Activated naive CD8-positive, alpha-beta T cell treated with anti-CD3 and anti-CD28 coated beads, Interleukin-2, amount 50 U/mL, for 24 hours (primary cell): ENCODE data around the gene STAP2.

Experiments used
- ATAC-seq: fragments of 150-1000 bp; cut with Tn5 transposase; one replicate; pipeline ENCODE4 v1.10.0; 2021
- DNase-seq: peaks from one replicate; pipeline ENCODE4 v3.0.0; 2021
- H3K27ac Mint-ChIP-seq: one replicate; pipeline ENCODE4 v1.8.0; 2021; ENCODE audit warnings: mild to moderate bottlenecking, mixed read lengths
- H3K27me3 Mint-ChIP-seq: one replicate; pipeline ENCODE4 v1.8.0; 2021; ENCODE audit warnings: mixed read lengths
- H3K36me3 Mint-ChIP-seq: one replicate; pipeline ENCODE4 v1.8.0; 2021; ENCODE audit warnings: low read depth, mixed read lengths
- H3K4me1 Mint-ChIP-seq: one replicate; pipeline ENCODE4 v1.8.0; 2021; ENCODE audit warnings: mixed read lengths
- H3K4me3 Mint-ChIP-seq: one replicate; pipeline ENCODE4 v1.8.0; 2021; ENCODE audit warnings: mild to moderate bottlenecking, moderate library complexity, mixed read lengths
- H3K9me3 Mint-ChIP-seq: one replicate; pipeline ENCODE4 v1.8.0; 2021; ENCODE audit warnings: mixed read lengths

STAP2 gene

DNA sequence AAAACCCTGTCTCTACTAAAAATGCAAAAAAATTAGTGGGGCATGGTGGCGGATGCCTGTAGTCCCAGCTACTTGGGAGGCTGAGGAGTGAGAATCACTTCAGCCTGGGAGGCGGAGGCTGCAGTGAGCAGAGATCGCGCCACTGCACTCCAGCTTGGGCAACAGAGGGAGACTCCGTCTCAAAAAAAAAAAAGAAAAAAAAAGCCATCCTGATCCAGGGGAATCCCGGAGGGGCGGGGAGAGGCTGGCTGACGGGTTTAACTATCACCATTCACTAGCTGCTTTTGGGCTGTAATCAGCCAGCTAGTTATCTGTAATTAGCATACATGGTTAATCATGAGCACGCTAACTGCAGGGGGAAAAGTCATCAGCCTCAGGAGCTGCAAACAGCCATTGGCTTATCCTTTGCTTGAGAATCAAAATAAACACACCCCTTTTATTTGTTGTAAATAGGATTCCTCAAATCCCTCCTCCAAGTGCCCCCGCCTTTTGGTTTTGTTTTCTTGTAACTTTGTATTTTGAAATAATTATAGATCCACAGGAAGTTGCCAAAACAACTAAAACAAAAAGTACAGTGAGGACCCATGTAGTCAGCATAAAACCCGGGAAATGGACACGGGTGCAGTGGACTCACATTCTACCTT, 24.7 kb downstream of the STAP2 start:
- no peak for DNase-seq

GRCh38 chr19:4310247-4311121, 28.1 kb downstream of the STAP2 start:
- peak; percentile 46 for ATAC-seq
- no peaks in the 10 kb centered on the region for H3K27me3 Mint-ChIP-seq
- H3K4me1 Mint-ChIP-seq: no peaks in the 10 kb centered on the region
- peaks cover 2% of the 10 kb centered on the region for H3K36me3 Mint-ChIP-seq
- peak; percentile 48 for DNase-seq
- no peaks in the 10 kb centered on the region for H3K9me3 Mint-ChIP-seq
- H3K27ac Mint-ChIP-seq: no peak overlapping the region
- no peak overlapping the region for H3K4me3 Mint-ChIP-seq

More for the DNA sequence above, 24.7 kb downstream of the STAP2 start:
- Mint-ChIP-seq H3K27ac (no peak overlapping the region), H3K9me3 (no peaks in the 10 kb centered on the region), H3K4me1 (no peaks in the 10 kb centered on the region), H3K36me3 (peaks cover 2% of the 10 kb centered on the region), H3K27me3 (no peaks in the 10 kb centered on the region), H3K4me3 (no peak overlapping the region)
- ATAC-seq: no peak

GRCh38 chr19:4305659-4306058, 33.0 kb downstream of the STAP2 start:
- ATAC-seq (no peak), DNase-seq (no peak)
- Mint-ChIP-seq H3K27ac (no peak overlapping the region), H3K27me3 (peaks cover 3% of the 10 kb centered on the region), H3K9me3 (no peaks in the 10 kb centered on the region), H3K36me3 (no peaks in the 10 kb centered on the region), H3K4me1 (peaks cover 25% of the 10 kb centered on the region), H3K4me3 (peak overlapping the region; percentile 54)

DNA sequence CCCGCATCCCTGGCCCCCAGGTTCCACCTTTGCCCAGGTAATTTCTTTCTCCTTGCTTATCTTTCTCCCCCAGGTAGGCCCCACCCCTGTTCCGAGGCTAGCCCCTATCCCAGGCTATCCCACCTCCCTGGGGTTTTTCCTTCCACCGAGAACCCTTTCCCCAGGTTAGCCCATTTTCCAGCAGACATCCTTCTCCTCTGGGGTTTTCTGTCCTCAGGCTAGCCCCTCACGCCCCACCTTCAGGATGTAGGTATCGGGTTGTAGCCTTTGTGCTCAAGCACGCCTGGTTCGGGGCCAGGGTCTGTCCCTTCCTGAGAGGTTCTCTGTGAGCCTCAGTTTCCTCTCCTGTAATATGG, 33.4 kb downstream of the STAP2 start:
- Mint-ChIP-seq H3K27ac (no peak overlapping the region), H3K27me3 (peaks cover 3% of the 10 kb centered on the region), H3K36me3 (no peaks in the 10 kb centered on the region), H3K4me1 (peaks cover 28% of the 10 kb centered on the region), H3K9me3 (no peaks in the 10 kb centered on the region), H3K4me3 (peak overlapping the region; percentile 54)
- ATAC-seq: no peak
- no peak for DNase-seq

DNA sequence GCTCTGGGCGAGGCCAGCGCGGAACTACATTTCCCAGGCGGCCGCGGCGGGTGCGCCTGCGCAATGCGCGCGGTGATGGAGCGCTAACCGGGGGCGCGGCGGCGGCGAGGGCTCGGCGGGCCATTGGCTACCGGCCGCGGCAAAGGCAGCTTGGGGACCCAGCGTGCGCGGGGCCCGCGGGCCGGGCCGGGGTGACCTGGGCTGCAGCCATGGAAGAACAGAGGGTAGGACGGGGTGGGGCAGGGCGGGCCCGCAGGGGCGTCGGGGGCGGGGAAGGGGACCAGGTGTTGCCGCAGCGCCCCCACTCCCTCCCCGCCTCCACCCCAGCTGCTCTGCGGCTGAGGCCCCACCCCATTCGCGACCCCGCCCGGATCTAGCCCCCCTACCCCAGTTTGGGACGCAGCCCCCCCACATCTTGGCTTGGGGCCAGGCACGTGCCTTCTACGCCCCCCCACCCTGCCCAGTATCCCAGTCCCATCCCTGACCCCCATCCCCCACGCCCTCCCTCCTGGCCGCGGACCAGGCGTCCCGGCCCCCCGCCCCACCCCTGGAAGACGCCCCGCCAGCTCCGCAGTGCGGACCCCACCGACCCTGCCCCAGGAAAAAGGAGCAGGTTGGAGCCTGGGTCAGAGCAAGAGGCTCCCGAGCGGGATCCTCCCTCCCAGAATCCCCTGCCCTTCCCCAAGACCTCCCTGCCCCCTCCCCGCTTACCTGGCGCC, 33.9 kb downstream of the STAP2 start, which contains the start of gene FSD1:
FSD1 (plus strand) TSS at position 61 of the 719 bp plus-strand sequence; CDS start at position 210, 149 bp downstream.
- DNase-seq: peak; percentile 88
- peak within 1 kb of the TSS; percentile 63 for H3K4me3 Mint-ChIP-seq
- peak; percentile 86 for ATAC-seq
- no peaks in the 10 kb centered on the region for H3K36me3 Mint-ChIP-seq
- H3K4me1 Mint-ChIP-seq: peaks cover 28% of the 10 kb centered on the region
- H3K9me3 Mint-ChIP-seq: no peaks in the 10 kb centered on the region
- H3K27me3 Mint-ChIP-seq: peaks cover 3% of the 10 kb centered on the region
- H3K27ac Mint-ChIP-seq: peak within 1 kb of the TSS; percentile 68

DNA sequence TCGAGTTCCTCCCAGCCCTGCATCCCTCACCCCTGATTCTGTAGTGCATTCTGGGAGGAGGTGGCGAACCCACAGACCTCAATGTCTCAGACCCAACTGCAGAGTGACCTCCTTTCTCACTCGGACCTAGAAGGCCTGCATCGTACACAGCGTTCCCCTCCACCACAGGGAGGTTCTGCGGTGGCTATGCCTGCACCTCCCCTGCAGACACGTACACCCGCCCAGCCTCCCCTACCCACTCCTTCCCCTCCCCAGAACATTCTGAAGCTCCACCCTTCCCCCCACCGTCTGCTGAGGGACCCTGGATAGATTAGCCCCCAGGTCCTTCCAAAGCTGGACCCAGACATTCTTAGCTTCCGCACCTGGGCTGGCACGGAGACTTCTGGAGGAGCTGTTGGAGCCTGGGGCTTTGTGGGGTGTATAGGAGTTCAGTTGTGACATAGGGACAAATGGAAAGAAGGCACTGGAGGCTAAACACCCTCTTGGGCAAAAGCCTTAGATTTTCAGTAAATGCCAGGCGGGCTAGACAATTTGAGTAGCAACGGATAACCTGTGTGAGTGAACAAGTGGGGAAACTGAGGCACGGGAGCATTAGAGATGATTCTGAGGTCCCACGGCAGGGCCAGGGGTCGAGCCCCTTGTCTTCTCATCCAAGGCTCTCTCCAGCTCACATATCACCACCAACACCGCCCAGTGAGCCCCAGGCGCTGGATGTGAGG, 34.6 kb downstream of the STAP2 start:
- ATAC-seq: no peak
- H3K27me3 Mint-ChIP-seq: peaks cover 3% of the 10 kb centered on the region
- DNase-seq: peak; percentile 19
- H3K4me3 Mint-ChIP-seq: peak overlapping the region; percentile 63
- peak overlapping the region; percentile 68 for H3K27ac Mint-ChIP-seq
- H3K36me3 Mint-ChIP-seq: no peaks in the 10 kb centered on the region
- peaks cover 28% of the 10 kb centered on the region for H3K4me1 Mint-ChIP-seq
- no peaks in the 10 kb centered on the region for H3K9me3 Mint-ChIP-seq

DNA sequence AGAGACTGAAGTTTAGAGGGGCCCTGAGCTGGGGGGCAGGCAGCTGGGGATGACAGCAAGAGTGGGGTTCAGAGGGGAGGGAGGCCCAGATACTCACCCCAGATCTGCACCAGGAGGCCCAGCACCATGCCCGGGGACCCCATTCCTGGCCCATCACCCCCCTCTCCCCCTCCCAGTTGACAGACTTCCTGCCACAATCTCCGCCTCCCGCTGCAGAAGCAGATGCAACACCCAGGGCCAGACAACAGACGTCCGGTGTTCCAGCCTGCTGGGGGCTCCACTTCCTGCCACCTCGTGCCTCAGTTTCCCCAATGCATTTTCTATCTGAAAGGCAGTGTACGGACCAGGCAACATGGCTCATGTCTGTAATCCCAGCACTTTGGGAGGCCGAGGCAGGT, 36.4 kb downstream of the STAP2 start, which contains the start of gene TMIGD2:
TMIGD2 (minus strand) TSS at position 147 of the 398 bp plus-strand sequence; CDS start at position 143, 4 bp downstream.
- Mint-ChIP-seq H3K9me3 (no peaks in the 10 kb centered on the region), H3K36me3 (no peaks in the 10 kb centered on the region), H3K27ac (peak within 1 kb of the TSS; percentile 61), H3K27me3 (peaks cover 3% of the 10 kb centered on the region), H3K4me1 (peaks cover 37% of the 10 kb centered on the region), H3K4me3 (peak within 1 kb of the TSS; percentile 73)
- DNase-seq (peak; percentile 39), ATAC-seq (no peak)

- Mint-ChIP-seq H3K4me3 (peak overlapping the region; percentile 73), H3K36me3 (no peaks in the 10 kb centered on the region), H3K27me3 (peaks cover 3% of the 10 kb centered on the region), H3K9me3 (no peaks in the 10 kb centered on the region), H3K27ac (peak overlapping the region; percentile 61), H3K4me1 (peaks cover 37% of the 10 kb centered on the region)
- DNase-seq (no peak), ATAC-seq (no peak)
These were observed 36.9 kb downstream of the STAP2 start for GRCh38 chr19:4301590-4302242.

DNA sequence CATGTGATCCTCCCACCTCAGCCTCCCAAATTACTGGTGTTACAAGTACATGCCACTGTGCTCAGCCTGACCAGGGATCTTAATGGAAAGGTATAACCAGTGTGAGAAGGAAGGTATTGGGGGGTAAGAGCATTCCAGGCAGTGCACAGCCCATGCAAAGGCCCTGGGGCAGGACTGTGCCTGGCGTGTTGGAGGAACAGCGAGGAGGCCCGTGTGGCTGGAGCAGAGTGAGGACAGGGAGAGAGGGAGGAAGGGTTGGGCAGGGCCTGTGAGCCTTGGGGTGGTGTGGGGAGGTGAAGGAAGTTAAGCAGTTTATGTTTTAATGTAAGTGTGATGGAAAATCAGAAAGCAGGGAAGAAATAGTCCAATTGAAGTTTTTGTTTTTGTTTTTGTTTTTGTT, 38.0 kb downstream of the STAP2 start:
- no peak for DNase-seq
- Mint-ChIP-seq H3K27me3 (peaks cover 3% of the 10 kb centered on the region), H3K36me3 (no peaks in the 10 kb centered on the region), H3K27ac (no peak overlapping the region), H3K9me3 (no peaks in the 10 kb centered on the region), H3K4me3 (no peak overlapping the region), H3K4me1 (peaks cover 37% of the 10 kb centered on the region)
- no peak for ATAC-seq

GRCh38 chr19:4298810-4299550, 39.6 kb downstream of the STAP2 start:
- DNase-seq (no peak), ATAC-seq (no peak)
- no peak overlapping the region for H3K27ac Mint-ChIP-seq
- H3K27me3 Mint-ChIP-seq: no peaks in the 10 kb centered on the region
- no peaks in the 10 kb centered on the region for H3K9me3 Mint-ChIP-seq
- H3K36me3 Mint-ChIP-seq: no peaks in the 10 kb centered on the region
- H3K4me1 Mint-ChIP-seq: peaks cover 33% of the 10 kb centered on the region
- no peak overlapping the region for H3K4me3 Mint-ChIP-seq

- peaks cover 28% of the 10 kb centered on the region for H3K4me1 Mint-ChIP-seq
- H3K36me3 Mint-ChIP-seq: no peaks in the 10 kb centered on the region
- H3K27ac Mint-ChIP-seq: no peak overlapping the region
- DNase-seq (peak; percentile 45), ATAC-seq (peak; percentile 96)
- H3K4me3 Mint-ChIP-seq: no peak overlapping the region
- H3K9me3 Mint-ChIP-seq: no peaks in the 10 kb centered on the region
- H3K27me3 Mint-ChIP-seq: no peaks in the 10 kb centered on the region
These were observed 40.5 kb downstream of the STAP2 start for GRCh38 chr19:4297901-4298809.

- H3K27me3 Mint-ChIP-seq: no peaks in the 10 kb centered on the region
- H3K36me3 Mint-ChIP-seq: no peaks in the 10 kb centered on the region
- no peak overlapping the region for H3K4me3 Mint-ChIP-seq
- peaks cover 13% of the 10 kb centered on the region for H3K4me1 Mint-ChIP-seq
- DNase-seq (no peak), ATAC-seq (no peak)
- H3K27ac Mint-ChIP-seq: no peak overlapping the region
- H3K9me3 Mint-ChIP-seq: no peaks in the 10 kb centered on the region
These were observed 42.5 kb downstream of the STAP2 start for GRCh38 chr19:4295972-4296771.
